Measurements from ENCODE around the gene EGFL6.

GRCh38 chrX:13522811-13523210 lies 46.6 kb upstream of the EGFL6 start:
- no peak for TF ChIP-seq TAF1 (IDR thresholded peaks at IDR 0.05; ENCODE audit: borderline replicate concordance, low read depth, low read length)
- TF ChIP-seq POLR2AphosphoS5 (IDR thresholded peaks at IDR 0.05; ENCODE audit: low read depth, low read length), result no peak

Data from GM12892 (cell line).